CD4-positive, alpha-beta T cell (primary cell): Measurements from ENCODE around the gene ARHGAP29. TPM values are rescaled to one million over a fixed set of nuclear protein-coding genes. Genes with fewer than 3 reads are reported as not detected.

Source experiments
- ATAC-seq: fragments of 200-7000 bp; cut with Tn5 transposase; one replicate; pipeline ENCODE4 v1.10.0; 2022; ENCODE audit warnings: mild to moderate bottlenecking; ENCODE audit not compliant: poor library complexity
- CTCF ChIA-PET: fragments of 350-600 bp; sonication (Branson Sonifier 250); formaldehyde crosslinking; loops from one replicate; lab custom pipeline; 2021; ENCODE audit warnings: antibody characterized with exemption, inconsistent platforms; lab: Charles Lee
- POLR2A ChIA-PET: fragments of 350-600 bp; sonication (Branson Sonifier 250); formaldehyde crosslinking; loops from one replicate; lab custom pipeline; 2021; ENCODE audit warnings: antibody characterized with exemption, inconsistent platforms; lab: Charles Lee
- DNase-seq, 14 experiments: peaks; one replicate each; pipeline ENCODE4 v3.0.0-alpha.2; 2013 to 2020; ENCODE audit warnings: mixed read lengths in 2 of 14
- H3K27ac ChIP-seq, 2 donors: one replicate each; pipeline versions ENCODE4 v1.5.1 to v1.7.0; 2013; ENCODE audit warnings: low read length in 2 of 2, low read depth in 1 of 2, mild to moderate bottlenecking in 1 of 2
- H3K27me3 ChIP-seq, 2 experiments: 1 replicate in 1 of 2; 2 replicates in 1 of 2; pipeline versions ENCODE4 v1.6.1 to v1.7.0; 2013; ENCODE audit warnings: low read length in 2 of 2, control low read depth in 1 of 2, mild to moderate bottlenecking in 1 of 2, moderate library complexity in 1 of 2; ENCODE audit not compliant: insufficient read depth in 2 of 2, control insufficient read depth in 1 of 2
- H3K36me3 ChIP-seq: one replicate; pipeline ENCODE4 v1.6.1; 2013; ENCODE audit warnings: low read length, control low read depth; ENCODE audit not compliant: insufficient read depth
- H3K4me1 ChIP-seq: one replicate; pipeline ENCODE4 v1.6.1; 2013; ENCODE audit warnings: low read length, control low read depth; ENCODE audit not compliant: insufficient read depth
- H3K4me3 ChIP-seq: one replicate; pipeline ENCODE4 v1.5.1; 2013; ENCODE audit warnings: mild to moderate bottlenecking, low read length, moderate library complexity
- H3K9me3 ChIP-seq, 2 experiments: 1 replicate in 1 of 2; 2 replicates in 1 of 2; pipeline versions ENCODE4 v1.6.1 to v1.7.0; 2013; ENCODE audit warnings: low read length in 2 of 2, mild to moderate bottlenecking in 2 of 2, control low read depth in 1 of 2, moderate library complexity in 1 of 2; ENCODE audit not compliant: control insufficient read depth in 1 of 2, insufficient read depth in 1 of 2
- H3K27ac Mint-ChIP-seq: one replicate; pipeline ENCODE4 v1.8.0; 2020; ENCODE audit warnings: mixed read lengths
- H3K27me3 Mint-ChIP-seq: one replicate; pipeline ENCODE4 v1.8.0; 2021; ENCODE audit warnings: mixed read lengths
- H3K36me3 Mint-ChIP-seq: one replicate; pipeline ENCODE4 v1.8.0; 2021; ENCODE audit warnings: low read depth, mixed read lengths
- H3K4me1 Mint-ChIP-seq: one replicate; pipeline ENCODE4 v1.8.0; 2021; ENCODE audit warnings: low read depth, mixed read lengths
- H3K4me3 Mint-ChIP-seq: one replicate; pipeline ENCODE4 v1.8.0; 2020; ENCODE audit warnings: mild to moderate bottlenecking, mixed read lengths
- H3K9me3 Mint-ChIP-seq: one replicate; pipeline ENCODE4 v1.8.0; 2020; ENCODE audit warnings: mixed read lengths
- CTCF ChIP-seq: fragments of 200-600 bp; IDR thresholded peaks from one replicate; pipeline ENCODE4 v1.8.0; 2022; ENCODE audit warnings: antibody characterized with exemption, mild to moderate bottlenecking
- intact Hi-C, 2 experiments: fragments of 100-400 bp; cut with DNase I in 1 of 2; cut with micrococcal nuclease in 1 of 2; formaldehyde crosslinking; loops; one replicate each; pipeline versions ENCODE4 v1.15.1 to v1.9.0; 2023 to 2025; cut with DNase I, micrococcal nuclease
- total RNA-seq, 174 experiments: library from RNA in 2 of 174; stranded (reverse) in 2 of 174; gene quantifications; one replicate each; pipeline ENCODE4 v1.2.3 and lab custom pipeline; 2021 to 2026

ARHGAP29 gene
- total RNA-seq, 2 experiments from 2014 or later = not detected

GRCh38 chr1:94272388-94272787, 35.0 kb upstream of the ARHGAP29 start:
- Mint-ChIP-seq H3K27ac (no peak overlapping the region), H3K4me3 (no peak overlapping the region), H3K4me1 (no peaks in the 10 kb centered on the region), H3K36me3 (no peaks in the 10 kb centered on the region), H3K27me3 (peaks cover 24% of the 10 kb centered on the region), H3K9me3 (no peaks in the 10 kb centered on the region)
- TF ChIP-seq CTCF = no peak
- no peak overlapping the region for H3K27ac ChIP-seq
- peaks cover 0 to 6% of the 10 kb centered on the region in 2 experiments for H3K27me3 ChIP-seq
- ATAC-seq (no peak), DNase-seq (no peak)
- H3K9me3 ChIP-seq = no peaks in the 10 kb centered on the region
- no peaks in the 10 kb centered on the region for H3K36me3 ChIP-seq
- no peak overlapping the region for H3K4me3 ChIP-seq
- intact Hi-C loops = no loop called here
- no peaks in the 10 kb centered on the region for H3K4me1 ChIP-seq
- CTCF ChIA-PET = no interaction called here
- POLR2A ChIA-PET = no interaction called here

- Mint-ChIP-seq H3K27me3 (peaks cover 26% of the 10 kb centered on the region), H3K4me3 (no peak overlapping the region), H3K36me3 (no peaks in the 10 kb centered on the region), H3K9me3 (no peaks in the 10 kb centered on the region), H3K27ac (no peak overlapping the region), H3K4me1 (no peaks in the 10 kb centered on the region)
- ATAC-seq = no peak
- Histone ChIP-seq H3K4me1 (no peaks in the 10 kb centered on the region), H3K36me3 (no peaks in the 10 kb centered on the region), H3K9me3 (no peaks in the 10 kb centered on the region), H3K27me3 (peaks cover 5 to 8% of the 10 kb centered on the region in 2 experiments), H3K27ac (no peak overlapping the region), H3K4me3 (no peak overlapping the region)
- DNase-seq = no peak
- ChIA-PET POLR2A (no interaction called here), CTCF (no interaction called here)
- TF ChIP-seq CTCF = no peak
- intact Hi-C loops = no loop called here
Observed at GRCh38 chr1:94271373-94271772, 34.0 kb upstream of the ARHGAP29 start.

- H3K4me1 Mint-ChIP-seq = no peaks in the 10 kb centered on the region
- no peak for TF ChIP-seq CTCF
- H3K4me1 ChIP-seq = no peaks in the 10 kb centered on the region
- ATAC-seq (no peak), DNase-seq (no peak)
- H3K4me3 Mint-ChIP-seq = no peak overlapping the region
- no peak overlapping the region for H3K4me3 ChIP-seq
- no peaks in the 10 kb centered on the region for H3K9me3 Mint-ChIP-seq
- no peaks in the 10 kb centered on the region for H3K36me3 ChIP-seq
- no peak overlapping the region for H3K27ac Mint-ChIP-seq
- POLR2A ChIA-PET = no interaction called here
- CTCF ChIA-PET = no interaction called here
- H3K27ac ChIP-seq = no peak overlapping the region
- H3K27me3 ChIP-seq = peaks cover 5 to 8% of the 10 kb centered on the region in 2 experiments
- no peaks in the 10 kb centered on the region for H3K36me3 Mint-ChIP-seq
- no peaks in the 10 kb centered on the region for H3K9me3 ChIP-seq
- H3K27me3 Mint-ChIP-seq = peaks cover 30% of the 10 kb centered on the region
- intact Hi-C loops = no loop called here
Observed at GRCh38 chr1:94270801-94271203, 33.4 kb upstream of the ARHGAP29 start.
